Activated T-cell treated with anti-CD3 and anti-CD28 coated beads, Interleukin-2, amount 50 U/mL, for 72 hours (primary cell): Measurements from ENCODE around the gene ARHGEF33. TPM values are rescaled to one million over a fixed set of nuclear protein-coding genes. Genes with fewer than 3 reads are reported as not detected.
A peak's percentile ranks its signal among the peaks of the same experiment; 100 is the strongest.

ENCODE experiments used
- ATAC-seq, 2 donors: fragments of 150-1000 bp; cut with Tn5 transposase; replicated peaks in 1 of 2; 2 replicates each; pipeline ENCODE4 v1.10.0; 2021; ENCODE audit warnings: moderate library complexity in 2 of 2, mild to moderate bottlenecking in 1 of 2
- DNase-seq, 2 donors: peaks; one replicate each; pipeline ENCODE4 v3.0.0; 2021 to 2022; ENCODE audit warnings: mixed read lengths in 1 of 2
- H3K27ac Mint-ChIP-seq: one replicate; pipeline ENCODE4 v1.8.0; 2022; ENCODE audit warnings: mild to moderate bottlenecking, moderate library complexity, mixed read lengths
- H3K27me3 Mint-ChIP-seq: one replicate; pipeline ENCODE4 v1.8.0; 2022; ENCODE audit warnings: low read depth, mixed read lengths
- H3K36me3 Mint-ChIP-seq, 2 donors: one replicate each; pipeline ENCODE4 v1.8.0; 2022; ENCODE audit warnings: mixed read lengths in 2 of 2, mild to moderate bottlenecking in 1 of 2; ENCODE audit not compliant: insufficient read depth in 2 of 2
- H3K4me1 Mint-ChIP-seq: one replicate; pipeline ENCODE4 v1.8.0; 2022; ENCODE audit warnings: low read depth, mixed read lengths
- H3K4me3 Mint-ChIP-seq, 2 donors: one replicate each; pipeline ENCODE4 v1.8.0; 2022; ENCODE audit warnings: mild to moderate bottlenecking in 2 of 2, mixed read lengths in 2 of 2, moderate library complexity in 2 of 2
- H3K9me3 Mint-ChIP-seq, 2 donors: one replicate each; pipeline ENCODE4 v1.8.0; 2022; ENCODE audit warnings: mixed read lengths in 2 of 2
- total RNA-seq, 2 donors: library from RNA; stranded (reverse); gene quantifications; one replicate each; pipeline ENCODE4 v1.2.3, GENCODE V29; 2022

ARHGEF33 gene
- total RNA-seq, 2 donors from 2014 or later, result 0.58 TPM; not detected in 1

DNA sequence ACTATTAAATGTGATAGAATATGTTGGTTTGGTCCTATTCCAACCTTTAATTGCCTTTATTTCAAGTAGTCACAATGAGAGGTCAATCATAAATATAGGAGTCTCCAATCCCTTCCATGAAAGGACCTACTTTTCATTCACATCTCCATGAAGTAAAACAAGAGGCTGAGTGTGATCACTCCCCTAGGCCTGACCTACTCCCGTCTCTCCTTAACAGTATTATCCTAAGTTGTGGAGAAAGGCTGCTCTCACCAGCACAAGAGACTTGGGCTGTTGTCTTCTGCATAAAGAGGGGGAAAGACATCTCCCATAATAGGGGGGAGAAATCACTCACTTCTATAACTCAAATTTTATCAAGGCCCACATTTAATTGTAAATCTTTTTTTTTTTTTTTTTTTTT is 125.7 kb downstream of the ARHGEF33 start:
- H3K4me3 Mint-ChIP-seq, result no peak overlapping the region
- H3K9me3 Mint-ChIP-seq, result no peaks in the 10 kb centered on the region
- peaks cover 2% of the 10 kb centered on the region for H3K4me1 Mint-ChIP-seq
- DNase-seq (no peak), ATAC-seq (no peak)
- H3K27ac Mint-ChIP-seq, result no peak overlapping the region
- peaks cover 1 to 21% of the 10 kb centered on the region in 2 donors for H3K36me3 Mint-ChIP-seq
- H3K27me3 Mint-ChIP-seq, result no peaks in the 10 kb centered on the region

GRCh38 chr2:39017334-39017733 is 127.7 kb downstream of the ARHGEF33 start:
- H3K36me3 Mint-ChIP-seq, result peaks cover 1 to 14% of the 10 kb centered on the region in 2 donors

DNA sequence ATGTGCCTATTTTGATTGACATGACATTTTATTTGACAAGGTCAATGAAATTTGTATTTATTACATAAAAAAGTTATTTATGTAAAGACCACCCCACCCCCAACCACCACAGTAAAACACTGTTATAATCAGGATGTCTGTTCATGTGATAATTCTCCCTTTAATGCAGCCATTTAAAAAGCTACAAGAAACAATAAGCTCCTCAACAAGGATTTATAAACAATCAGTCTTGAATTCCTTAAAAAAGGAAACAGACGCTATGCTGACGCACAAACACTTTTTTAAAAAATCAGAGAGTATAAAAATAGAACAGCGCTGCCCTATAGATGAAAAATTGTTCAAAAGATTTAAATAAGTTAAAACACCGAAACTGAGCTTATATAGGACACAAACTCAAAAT is 129.0 kb downstream of the ARHGEF33 start:
- H3K9me3 Mint-ChIP-seq, result no peaks in the 10 kb centered on the region
- H3K27ac Mint-ChIP-seq, result no peak overlapping the region
- H3K27me3 Mint-ChIP-seq, result no peaks in the 10 kb centered on the region
- ATAC-seq, result no peak
- no peaks in the 10 kb centered on the region for H3K4me1 Mint-ChIP-seq
- no peak for DNase-seq
- H3K36me3 Mint-ChIP-seq, result peaks cover 2 to 14% of the 10 kb centered on the region in 2 donors
- H3K4me3 Mint-ChIP-seq, result no peak overlapping the region

More at GRCh38 chr2:39017334-39017733, 127.7 kb downstream of the ARHGEF33 start:
- H3K27me3 Mint-ChIP-seq, result no peaks in the 10 kb centered on the region
- no peak for DNase-seq
- H3K4me3 Mint-ChIP-seq, result no peak overlapping the region
- H3K4me1 Mint-ChIP-seq, result no peaks in the 10 kb centered on the region
- H3K27ac Mint-ChIP-seq, result no peak overlapping the region
- ATAC-seq, result no peak
- H3K9me3 Mint-ChIP-seq, result no peaks in the 10 kb centered on the region

DNA sequence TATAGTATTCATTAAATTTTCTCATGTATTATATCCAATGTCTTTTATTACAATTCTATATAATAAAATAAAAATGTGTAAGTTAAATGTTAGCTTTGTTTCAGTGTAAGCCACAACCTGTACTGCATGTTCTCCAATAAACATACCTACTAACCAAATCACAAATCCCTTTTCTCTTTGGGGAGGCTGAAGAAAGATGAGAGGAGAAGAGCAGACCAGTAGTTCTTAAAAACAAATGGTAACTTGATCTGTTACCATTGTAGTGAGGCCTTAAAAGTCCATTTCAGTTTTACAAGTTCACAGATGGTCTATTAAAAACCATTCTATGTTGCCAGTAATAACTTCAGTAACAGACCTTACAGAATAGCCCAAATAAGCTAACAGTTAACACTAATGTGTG is 130.7 kb downstream of the ARHGEF33 start:
- Mint-ChIP-seq H3K27me3 (no peaks in the 10 kb centered on the region), H3K27ac (no peak overlapping the region), H3K36me3 (peaks cover 1 to 16% of the 10 kb centered on the region in 2 donors), H3K9me3 (no peaks in the 10 kb centered on the region), H3K4me3 (no peak overlapping the region), H3K4me1 (no peaks in the 10 kb centered on the region)
- no peak for DNase-seq
- no peak for ATAC-seq

- Mint-ChIP-seq H3K9me3 (no peaks in the 10 kb centered on the region), H3K27me3 (no peaks in the 10 kb centered on the region), H3K4me1 (no peaks in the 10 kb centered on the region), H3K4me3 (no peak overlapping the region), H3K36me3 (peaks cover 1 to 15% of the 10 kb centered on the region in 2 donors), H3K27ac (peak overlapping the region; percentile 23)
- ATAC-seq (no peak), DNase-seq (no peak)
Measured at GRCh38 chr2:39022642-39023235, 133.1 kb downstream of the ARHGEF33 start.

- no peak overlapping the region for H3K4me3 Mint-ChIP-seq
- DNase-seq (no peak), ATAC-seq (no peak)
- H3K36me3 Mint-ChIP-seq, result peaks cover 1 to 13% of the 10 kb centered on the region in 2 donors
- H3K27me3 Mint-ChIP-seq, result no peaks in the 10 kb centered on the region
- no peaks in the 10 kb centered on the region for H3K9me3 Mint-ChIP-seq
- H3K27ac Mint-ChIP-seq, result no peak overlapping the region
- H3K4me1 Mint-ChIP-seq, result no peaks in the 10 kb centered on the region
Measured at GRCh38 chr2:39023649-39024048, 134.0 kb downstream of the ARHGEF33 start.

- no peak overlapping the region for H3K27ac Mint-ChIP-seq
- H3K27me3 Mint-ChIP-seq, result no peaks in the 10 kb centered on the region
- DNase-seq (no peak), ATAC-seq (peak in 1 of 2 donors; percentile 52)
- no peaks in the 10 kb centered on the region for H3K4me1 Mint-ChIP-seq
- no peaks in the 10 kb centered on the region for H3K9me3 Mint-ChIP-seq
- H3K36me3 Mint-ChIP-seq, result peaks cover 1 to 16% of the 10 kb centered on the region in 2 donors
- H3K4me3 Mint-ChIP-seq, result no peak overlapping the region
Measured at GRCh38 chr2:39024833-39025232, 135.2 kb downstream of the ARHGEF33 start.

Other genes with a start within 250 kb of the ARHGEF33 start
- gene GALM, start 223.8 kb upstream of the ARHGEF33 start, total RNA-seq, result 100 to 1,000 TPM in 1 of 2 donors, 10 to 100 TPM in 1; 97.8 to 114 TPM
- gene SRSF7, start 138.5 kb upstream of the ARHGEF33 start, total RNA-seq, result 100 to 1,000 TPM; 258 to 264 TPM
- gene GEMIN6, start 111.7 kb upstream of the ARHGEF33 start, total RNA-seq, result 10 to 100 TPM in 1 of 2 donors, 1 to 10 TPM in 1; 9.9 to 14.3 TPM
- gene DHX57, start 13.9 kb upstream of the ARHGEF33 start, total RNA-seq, result 10 to 100 TPM; 10.0 to 21.7 TPM
- 1 to 10 TPM; 3.0 to 9.3 TPM for gene MORN2, start 13.9 kb upstream of the ARHGEF33 start, total RNA-seq
- gene SOS1, start 231.2 kb downstream of the ARHGEF33 start, total RNA-seq, result 100 to 1,000 TPM in 1 of 2 donors, 10 to 100 TPM in 1; 94.6 to 110 TPM